PC-9 (cell line): ENCODE data around the gene SHISA6.

Experiments
- CTCF ChIP-seq: fragments of 200-600 bp; sonication (generic); conservative IDR thresholded peaks from 2 replicates; pipeline ENCODE4 v1.6.1; 2017; ENCODE audit warnings: mixed run types, antibody characterized with exemption, mild to moderate bottlenecking, moderate library complexity
- EZH2 ChIP-seq: fragments of 200-600 bp; sonication (generic); IDR thresholded peaks from 2 replicates; pipeline ENCODE4 v1.8.0; 2017; ENCODE audit warnings: antibody characterized with exemption, low read depth

- TF ChIP-seq CTCF (no peak), EZH2 (no peak)
Observed at GRCh38 chr17:11292491-11292890, 51.5 kb downstream of the SHISA6 start.
